Brain microvascular endothelial cell (primary cell): Measurements from ENCODE around the gene MORN5.

Source experiments
- DNase-seq: peaks from one replicate; pipeline ENCODE4 v3.0.0-alpha.2; 2020
- H3K27ac ChIP-seq: fragments of 250-450 bp; sonication (Bioruptor Pico); 2 replicates; pipeline ENCODE4 v1.5.1; 2020; ENCODE audit warnings: mild to moderate bottlenecking, moderate library complexity
- H3K27me3 ChIP-seq: fragments of 250-450 bp; sonication (Bioruptor Pico); replicated peaks from 2 replicates; pipeline ENCODE4 v1.5.1; 2020; ENCODE audit warnings: mild to moderate bottlenecking
- H3K36me3 ChIP-seq: fragments of 250-450 bp; sonication (Bioruptor Pico); replicated peaks from 2 replicates; pipeline ENCODE4 v1.5.1; 2020; ENCODE audit warnings: mild to moderate bottlenecking
- H3K4me3 ChIP-seq: 2 replicates; pipeline ENCODE4 v1.5.1; 2011; ENCODE audit warnings: low read depth, mild to moderate bottlenecking, control low read depth, low read length, moderate library complexity
- CTCF ChIP-seq: IDR thresholded peaks from 2 replicates; pipeline ENCODE4 v1.5.1; 2011; ENCODE audit warnings: low read depth, mild to moderate bottlenecking, moderate library complexity, low read length, control low read depth, inconsistent platforms; ENCODE audit errors: missing control alignments
- in situ Hi-C: cut with HindIII; loops from 2 replicates; pipeline ENCODE4 v1.10.0; 2017; ENCODE audit warnings: low sequenced_read_pairs, low pct_ligation_motif_present

The MORN5 gene

GRCh38 chr9:122122903-122123632 lies 36.6 kb upstream of the MORN5 start:
- DNase-seq, result peak; percentile 69
- H3K4me3 ChIP-seq, result no peak overlapping the region
- H3K36me3 ChIP-seq, result no peaks in the 10 kb centered on the region

GRCh38 chr9:122124048-122124447 lies 35.7 kb upstream of the MORN5 start:
- H3K4me3 ChIP-seq, result no peak overlapping the region
- no peak for DNase-seq
- in situ Hi-C loops, result no loop called here
- H3K27me3 ChIP-seq, result no peaks in the 10 kb centered on the region
- TF ChIP-seq CTCF, result no peak
- no peak overlapping the region for H3K27ac ChIP-seq
- no peaks in the 10 kb centered on the region for H3K36me3 ChIP-seq

More at GRCh38 chr9:122122903-122123632, 36.6 kb upstream of the MORN5 start:
- in situ Hi-C loops, result no loop called here
- TF ChIP-seq CTCF, result peak; percentile 100
- Histone ChIP-seq H3K27me3 (no peaks in the 10 kb centered on the region), H3K27ac (no peak overlapping the region)

GRCh38 chr9:122124528-122124927 lies 35.2 kb upstream of the MORN5 start:
- no peak overlapping the region for H3K4me3 ChIP-seq
- in situ Hi-C loops, result no loop called here
- H3K27ac ChIP-seq, result no peak overlapping the region
- TF ChIP-seq CTCF, result no peak
- no peaks in the 10 kb centered on the region for H3K36me3 ChIP-seq
- no peak for DNase-seq
- H3K27me3 ChIP-seq, result no peaks in the 10 kb centered on the region

- TF ChIP-seq CTCF, result peak; percentile 98
- no peak overlapping the region for H3K4me3 ChIP-seq
- no peaks in the 10 kb centered on the region for H3K27me3 ChIP-seq
- no peak overlapping the region for H3K27ac ChIP-seq
- no peaks in the 10 kb centered on the region for H3K36me3 ChIP-seq
- in situ Hi-C loops, result no loop called here
- DNase-seq, result peak; percentile 73
These were observed 34.6 kb upstream of the MORN5 start for GRCh38 chr9:122125158-122125508.

- no peak overlapping the region for H3K27ac ChIP-seq
- in situ Hi-C loops, result no loop called here
- peak overlapping the region; percentile 52 for H3K4me3 ChIP-seq
- H3K27me3 ChIP-seq, result no peaks in the 10 kb centered on the region
- TF ChIP-seq CTCF, result no peak
- H3K36me3 ChIP-seq, result no peaks in the 10 kb centered on the region
- peak; percentile 7 for DNase-seq
These were observed 34.0 kb upstream of the MORN5 start for GRCh38 chr9:122125509-122126330.
